Heart left ventricle (tissue), 16 donors: ENCODE data around the gene CAPZA1. TPM values are rescaled to one million over a fixed set of nuclear protein-coding genes. Genes with fewer than 3 reads are reported as not detected.

Source experiments
- ATAC-seq, 4 donors: fragments of 200-7000 bp; cut with Tn5 transposase; one replicate each; pipeline ENCODE4 v1.9.1; 2020 to 2022; ENCODE audit warnings: moderate library complexity in 4 of 4, mild to moderate bottlenecking in 3 of 4, moderate number of reproducible peaks in 1 of 4
- DNase-seq, 5 donors: peaks; one replicate each; pipeline ENCODE4 v3.0.0-alpha.2; 2020
- H3K27ac ChIP-seq, 12 donors: fragments of 200-600 bp; sonication (generic) in 4 of 12; one replicate each; pipeline versions ENCODE4 v1.5.0 to v1.8.0; 2016 to 2022; ENCODE audit warnings: mild to moderate bottlenecking in 2 of 12
- H3K27me3 ChIP-seq, 9 donors: fragments of 200-600 bp; sonication (generic) in 2 of 9; one replicate each; pipeline versions ENCODE4 v1.5.1 to v1.8.0; 2016 to 2022; ENCODE audit warnings: mild to moderate bottlenecking in 3 of 9
- H3K36me3 ChIP-seq, 9 donors: fragments of 200-600 bp; sonication (generic) in 2 of 9; one replicate each; pipeline versions ENCODE4 v1.5.0 to v1.8.0; 2018 to 2022; ENCODE audit warnings: mild to moderate bottlenecking in 2 of 9
- H3K4me1 ChIP-seq, 12 donors: fragments of 200-600 bp; sonication (generic) in 4 of 12; one replicate each; pipeline versions ENCODE4 v1.5.0 to v1.8.0; 2016 to 2022; ENCODE audit warnings: mild to moderate bottlenecking in 3 of 12
- H3K4me3 ChIP-seq, 12 donors: fragments of 200-600 bp; sonication (generic) in 4 of 12; one replicate each; pipeline versions ENCODE4 v1.5.0 to v1.8.0; 2017 to 2022; ENCODE audit warnings: mild to moderate bottlenecking in 9 of 12, moderate library complexity in 4 of 12
- H3K9me3 ChIP-seq, 12 donors: fragments of 200-600 bp; sonication (generic) in 4 of 12; one replicate each; pipeline versions ENCODE4 v1.5.0 to v1.8.0; 2016 to 2022; ENCODE audit warnings: mild to moderate bottlenecking in 1 of 12
- CTCF ChIP-seq, 12 donors: fragments of 200-600 bp; sonication (generic) in 4 of 12; IDR thresholded peaks; one replicate each; pipeline versions ENCODE4 v1.5.0 to v1.8.0; 2018 to 2022; ENCODE audit warnings: antibody characterized with exemption in 12 of 12, mild to moderate bottlenecking in 5 of 12
- POLR2A ChIP-seq, 2 donors: fragments of 450-650 bp; IDR thresholded peaks; one replicate each; pipeline ENCODE4 v1.6.1; 2017; ENCODE audit warnings: antibody characterized with exemption in 2 of 2, mild to moderate bottlenecking in 2 of 2, moderate library complexity in 2 of 2
- WGBS, 4 donors: extraction: QIAGEN DNeasy Blood & Tissue Kit in 2 of 4; methylation state at CpG; one replicate each; pipeline versions ENCODE4 v1.1.5 to v1.1.7; 2013 to 2018; 5-methylcytosine and 5-hydroxymethylcytosine counted together
- intact Hi-C, 10 donors: fragments of 100-400 bp; cut with DNase I; formaldehyde crosslinking; loops; one replicate each; pipeline versions ENCODE4 v1.11.1 to v1.14.2; 2022
- polyA plus RNA-seq, 2 donors: library from polyadenylated mRNA; stranded (reverse); fragments of 200-250 nt; gene quantifications; one replicate each; pipeline ENCODE4 v1.2.3, GENCODE V29; 2013
- total RNA-seq, 9 donors: library from RNA; depleted of rRNA in 2 of 9; stranded (reverse); fragments of >200 nt in 2 of 9; fragmentation: NEBNext Ultra II Directional in 3 of 9; extraction: Animal tissue kit (Norgen Biotek cat#: 25700) in 3 of 9; gene quantifications; one replicate each; pipeline versions ENCODE4 v1.1.0 to v1.2.4, GENCODE V29; 2016 to 2023
- donor health status: ischemic (EF 13 %, LVEDD 7.1; RV severe dilation, severe dysfunction).
- donor health status: healthy with polysubstance abuse.
- donor health status: DM: no; HTN: yes; CAD: no.
- donor health status: DM: no; HTN: no; CAD: no.
- donor health status: ischemic (EF 25% LVEDD 6.9; RV normal size, moderate dysfunction).
- donor health status: ischemic (EF 25% LVEDD 5.7; RV mildly dilated, moderate dysfunction).
- donor health status: healthy.
- donor health status: DM: yes; HTN: yes; CAD: no.
- donor health status: ischemic (EF 35%, LVEDD 5.7; RV mildly dilated, moderate dysfunction).
- donor health status: nonischemic (EF 11% LVEDD 7.7; RV severe dilation, severe dysfunction).
- donor health status: DM: yes; HTN: yes; CAD: no.
- donor health status: PGD.
- donor health status: ischemic (EF 29% LVEDD 5.4; RV normal size, mild dysfunction).
- donor health status: nonischemic (EF 23%, LVEDD 6.1; RV moderate dilation, normal function).

Gene CAPZA1
- total and polyA plus RNA-seq, 11 donors, result 17.0 to 98.4 (median 32.6) TPM

- 93 to 99% (median 95%) methylated on average over 4 of the region's 4 CpGs for WGBS, 4 donors
- Histone ChIP-seq H3K36me3 (peaks cover 0 to 64% (median 54%) of the 10 kb centered on the region in 9 donors), H3K9me3 (no peaks in the 10 kb centered on the region), H3K27ac (no peak overlapping the region), H3K27me3 (no peaks in the 10 kb centered on the region), H3K4me1 (peaks cover 0 to 5% (median 0%) of the 10 kb centered on the region in 12 donors), H3K4me3 (no peak overlapping the region)
- intact Hi-C loops, result no loop called here
- DNase-seq (no peak), ATAC-seq (no peak)
- TF ChIP-seq CTCF (IDR thresholded peaks at IDR 0.05) (no peak), POLR2A (IDR thresholded peaks at IDR 0.05) (no peak)
These were observed 26.6 kb downstream of the CAPZA1 start for GRCh38 chr1:112646225-112646624.

GRCh38 chr1:112651205-112651604, 31.6 kb downstream of the CAPZA1 start:
- Histone ChIP-seq H3K9me3 (no peaks in the 10 kb centered on the region), H3K27me3 (no peaks in the 10 kb centered on the region), H3K27ac (no peak overlapping the region), H3K4me3 (no peak overlapping the region), H3K36me3 (peaks cover 0 to 93% (median 89%) of the 10 kb centered on the region in 9 donors), H3K4me1 (no peaks in the 10 kb centered on the region)
- intact Hi-C loops, result no loop called here
- DNase-seq (no peak), ATAC-seq (no peak)
- WGBS, 4 donors, result 97 to 100% (median 99%) methylated on average over 1 of the region's 1 CpG
- no peak for TF ChIP-seq POLR2A (IDR thresholded peaks at IDR 0.05)
- no peak for TF ChIP-seq CTCF (IDR thresholded peaks at IDR 0.05)

- Histone ChIP-seq H3K27ac (no peak overlapping the region), H3K9me3 (no peaks in the 10 kb centered on the region), H3K27me3 (no peaks in the 10 kb centered on the region), H3K36me3 (peaks cover 1 to 100% (median 98%) of the 10 kb centered on the region in 9 donors), H3K4me3 (no peak overlapping the region), H3K4me1 (peaks cover 0 to 9% (median 0%) of the 10 kb centered on the region in 12 donors)
- intact Hi-C loops, result no loop called here
- TF ChIP-seq POLR2A (IDR thresholded peaks at IDR 0.05) (no peak), CTCF (IDR thresholded peaks at IDR 0.05) (no peak)
- DNase-seq, result no peak
- 75 to 95% (median 87%) methylated on average over 3 of the region's 3 CpGs for WGBS, 4 donors
- no peak for ATAC-seq
These were observed 46.2 kb downstream of the CAPZA1 start for GRCh38 chr1:112665857-112666256.

GRCh38 chr1:112666946-112667345, 47.3 kb downstream of the CAPZA1 start:
- Histone ChIP-seq H3K36me3 (peaks cover 0 to 100% (median 98%) of the 10 kb centered on the region in 9 donors), H3K4me3 (no peak overlapping the region), H3K27me3 (no peaks in the 10 kb centered on the region), H3K27ac (no peak overlapping the region), H3K4me1 (peaks cover 0 to 9% (median 0%) of the 10 kb centered on the region in 12 donors), H3K9me3 (no peaks in the 10 kb centered on the region)
- ATAC-seq (no peak), DNase-seq (no peak)
- WGBS, 4 donors, result 95 to 98% (median 97%) methylated on average over 2 of the region's 2 CpGs
- no peak for TF ChIP-seq CTCF (IDR thresholded peaks at IDR 0.05)
- no peak for TF ChIP-seq POLR2A (IDR thresholded peaks at IDR 0.05)
- intact Hi-C loops, result no loop called here
